Measurements from ENCODE around the gene CAPN5.

The CAPN5 gene

DNA sequence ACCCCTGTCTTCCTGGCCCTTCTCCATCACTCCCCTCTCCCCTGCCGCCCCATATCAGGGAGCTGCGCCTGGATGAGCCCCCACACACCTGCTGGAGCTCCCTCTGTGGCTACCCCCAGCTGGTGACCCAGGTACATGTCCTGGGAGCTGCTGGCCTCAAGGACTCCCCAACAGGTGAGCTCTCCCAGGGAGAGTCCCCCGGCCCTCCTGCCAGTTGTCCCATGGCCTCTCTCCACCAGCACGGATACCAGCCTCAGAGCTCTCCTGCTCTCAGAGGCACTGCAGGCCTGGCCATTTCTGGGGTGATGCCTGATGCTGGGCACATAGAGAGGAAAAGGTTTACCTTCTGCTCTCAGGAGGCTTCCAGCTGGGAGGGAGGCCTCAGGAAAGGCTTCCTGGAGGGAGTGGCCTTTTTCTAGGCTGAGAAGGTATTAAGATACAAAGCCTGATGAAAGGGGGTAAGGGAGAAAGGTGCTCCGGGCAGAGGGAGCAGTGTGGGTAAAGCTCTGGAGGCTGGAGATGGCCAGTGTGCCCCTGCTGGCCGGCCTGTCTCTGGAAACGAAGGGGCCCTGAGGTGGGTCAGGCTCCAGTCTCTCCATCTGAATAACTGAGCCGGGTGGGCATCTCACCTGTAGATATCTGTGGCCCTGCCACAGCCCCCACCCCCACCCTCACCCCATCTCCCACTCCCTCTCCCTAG, 55.3 kb downstream of the CAPN5 start:
- DNase-seq, result no peak

DNA sequence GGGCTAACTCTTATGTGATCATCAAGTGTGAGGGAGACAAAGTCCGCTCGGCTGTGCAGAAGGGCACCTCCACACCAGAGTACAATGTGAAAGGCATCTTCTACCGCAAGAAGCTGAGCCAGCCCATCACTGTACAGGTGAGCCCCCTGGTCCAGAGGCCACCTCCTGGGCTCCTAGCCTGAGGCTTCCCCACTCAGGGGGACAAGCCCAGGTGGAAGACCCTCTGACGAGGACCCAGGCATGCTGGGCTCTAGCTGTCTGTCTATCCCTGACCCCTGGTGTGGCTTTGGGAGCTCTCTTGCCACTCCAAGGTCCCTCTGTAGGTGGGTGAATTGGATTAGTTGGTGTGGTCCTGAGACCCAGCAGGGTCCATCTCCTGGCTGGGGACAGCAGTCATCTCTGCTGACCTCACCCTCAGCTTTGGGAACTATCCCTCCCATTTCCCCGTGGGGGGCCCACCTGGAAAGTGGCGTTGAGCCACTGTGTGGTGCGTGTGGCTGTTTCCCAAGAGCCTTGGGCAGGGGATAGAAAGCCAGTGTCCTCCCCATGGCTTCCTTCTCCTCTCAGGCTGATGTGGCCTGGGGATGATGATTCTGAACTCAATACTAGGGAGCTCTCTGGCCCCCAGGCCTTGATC, 55.9 kb downstream of the CAPN5 start:
- DNase-seq, result no peak

DNA sequence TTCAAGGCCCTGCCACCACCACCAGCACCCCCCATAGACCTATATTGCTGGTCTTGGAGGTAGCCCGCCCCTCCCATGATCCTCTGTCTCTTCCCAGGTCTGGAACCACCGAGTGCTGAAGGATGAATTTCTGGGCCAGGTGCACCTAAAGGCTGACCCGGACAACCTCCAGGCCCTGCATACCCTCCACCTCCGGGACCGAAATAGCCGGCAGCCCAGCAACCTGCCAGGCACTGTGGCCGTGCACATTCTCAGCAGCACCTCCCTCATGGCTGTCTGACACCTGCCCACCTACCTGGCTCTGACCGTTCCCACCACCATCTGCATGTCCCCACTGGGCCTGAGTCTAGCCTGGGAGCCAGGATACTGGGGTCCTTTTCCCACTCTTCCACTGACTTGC, 56.8 kb downstream of the CAPN5 start:
- no peak for DNase-seq

DNA sequence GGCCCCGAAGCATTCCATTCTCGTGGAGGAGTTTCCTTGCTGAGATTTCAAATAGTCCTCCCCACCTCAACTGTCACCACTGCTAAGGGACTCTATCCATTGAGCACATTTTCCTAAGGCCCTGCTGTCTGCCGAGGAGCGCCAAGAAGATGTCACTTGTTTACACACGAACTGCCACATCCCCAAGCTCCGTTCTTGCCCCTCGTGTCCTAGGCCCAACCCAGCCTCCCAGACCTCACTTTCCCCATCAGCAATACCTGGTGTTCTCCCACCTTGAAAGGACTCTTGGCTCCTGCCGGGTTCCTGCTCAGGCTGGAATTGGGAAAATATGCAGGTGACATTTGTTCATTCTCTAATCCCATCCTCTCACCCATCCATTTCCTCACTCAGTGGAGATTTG, 57.3 kb downstream of the CAPN5 start:
- no peak for DNase-seq

DNA sequence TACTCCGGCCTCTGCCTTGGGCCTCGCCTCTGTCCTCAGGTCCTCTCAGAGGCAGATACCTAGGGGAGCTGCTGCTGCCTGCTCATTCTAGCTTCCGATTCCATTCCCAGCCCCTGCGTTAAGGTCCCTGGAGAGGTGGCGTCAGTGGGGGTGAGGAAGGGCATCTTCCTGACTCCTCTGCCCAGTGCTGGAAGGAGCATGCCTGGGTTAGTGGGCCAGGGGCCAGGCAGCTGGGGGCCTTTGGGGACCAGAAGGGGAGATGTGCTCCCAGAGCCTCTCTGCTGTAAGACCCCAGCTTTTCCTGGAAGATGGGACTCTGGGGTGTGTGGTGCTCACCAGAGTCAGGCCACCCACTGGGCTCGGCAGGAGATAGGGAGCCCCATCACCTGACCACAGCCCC, 57.7 kb downstream of the CAPN5 start:
- DNase-seq, result no peak

DNA sequence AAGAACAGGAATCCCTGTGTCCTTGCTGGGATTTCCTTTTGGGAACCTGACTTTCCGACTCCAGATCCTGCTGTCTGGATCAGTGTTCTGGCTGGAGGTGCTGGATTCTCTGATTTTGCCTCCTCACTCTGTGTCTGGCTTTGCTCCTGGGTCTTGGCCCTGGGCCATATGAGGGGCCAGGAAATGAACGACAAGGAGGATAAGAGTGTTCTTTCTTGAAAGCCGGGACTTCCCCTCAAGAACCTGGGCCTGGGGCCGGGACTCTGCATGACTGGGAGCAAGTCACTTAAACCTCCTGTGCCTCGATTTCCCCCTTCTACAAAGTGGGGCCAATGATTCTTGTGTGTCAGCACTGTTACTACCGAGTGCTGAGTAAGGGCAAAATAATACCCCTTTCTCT, 58.4 kb downstream of the CAPN5 start:
- no peak for DNase-seq

DNA sequence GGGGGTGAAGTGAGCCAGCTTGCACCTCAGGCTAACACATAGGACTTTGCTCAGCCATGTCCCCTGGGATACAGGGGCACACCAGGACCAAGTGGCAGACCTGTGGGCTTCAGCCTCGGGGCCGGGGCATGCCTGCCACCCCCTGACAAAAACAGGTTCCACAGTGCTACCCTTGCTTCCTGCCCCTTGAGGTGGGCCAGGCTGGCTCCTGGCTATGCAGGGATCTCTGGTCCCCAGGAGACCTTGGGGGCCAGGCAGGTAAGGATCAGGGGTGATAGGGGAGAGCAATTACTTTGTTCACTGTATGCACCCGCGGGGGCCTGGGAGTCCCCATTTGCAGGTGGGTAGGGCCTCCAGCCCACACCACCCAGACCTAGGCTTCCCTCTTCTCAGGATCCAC, 58.9 kb downstream of the CAPN5 start:
- no peak for DNase-seq

DNA sequence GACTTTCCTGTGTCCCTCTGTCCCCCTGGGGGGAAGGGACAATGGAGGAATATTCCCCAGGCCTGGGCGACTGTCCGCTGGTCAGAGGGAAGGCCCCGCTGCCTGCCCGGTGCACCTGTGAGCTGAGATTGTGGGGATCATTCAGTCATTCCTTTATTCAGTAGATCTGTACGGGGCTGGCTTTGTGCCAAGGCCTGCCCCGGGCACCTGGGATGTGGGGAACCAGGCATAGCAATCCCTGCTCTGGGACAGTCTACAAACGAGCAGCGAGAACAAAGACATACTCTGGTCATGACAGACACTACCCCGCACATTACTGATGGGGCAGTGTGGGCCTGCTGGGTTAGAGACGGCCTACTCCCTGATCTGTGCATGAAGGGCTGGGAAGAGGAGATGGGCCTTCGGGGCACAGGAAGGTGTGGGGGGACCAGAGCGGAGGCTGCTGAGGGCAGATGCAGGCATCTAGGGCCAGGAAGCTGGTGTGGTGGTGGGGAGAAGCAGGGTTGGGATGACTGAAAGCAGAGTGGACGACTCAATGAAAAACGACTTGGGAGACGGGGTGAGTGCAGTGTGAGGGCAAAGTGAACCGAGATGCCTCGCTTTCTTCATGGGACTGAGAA, 59.5 kb downstream of the CAPN5 start:
- no peak for DNase-seq

DNA sequence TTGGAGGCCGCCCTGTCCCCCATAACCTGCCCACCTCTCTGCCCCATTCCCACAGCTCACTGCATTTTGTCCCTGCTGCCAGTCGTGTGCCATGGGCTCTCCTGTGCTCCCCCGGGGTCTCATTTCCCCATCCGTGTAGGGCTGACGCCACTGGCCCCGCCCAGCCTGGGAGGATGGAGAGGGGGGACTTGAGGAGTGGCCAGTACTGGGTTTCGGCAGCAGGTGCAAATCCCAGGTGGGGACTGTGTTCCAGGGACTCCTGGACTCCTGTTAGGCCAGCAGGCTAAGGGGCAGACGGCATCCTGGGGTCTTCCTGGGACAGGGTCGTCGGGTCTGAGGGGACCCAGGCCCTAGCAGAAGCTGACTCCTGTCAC, 60.1 kb downstream of the CAPN5 start:
- no peak for DNase-seq

DNA sequence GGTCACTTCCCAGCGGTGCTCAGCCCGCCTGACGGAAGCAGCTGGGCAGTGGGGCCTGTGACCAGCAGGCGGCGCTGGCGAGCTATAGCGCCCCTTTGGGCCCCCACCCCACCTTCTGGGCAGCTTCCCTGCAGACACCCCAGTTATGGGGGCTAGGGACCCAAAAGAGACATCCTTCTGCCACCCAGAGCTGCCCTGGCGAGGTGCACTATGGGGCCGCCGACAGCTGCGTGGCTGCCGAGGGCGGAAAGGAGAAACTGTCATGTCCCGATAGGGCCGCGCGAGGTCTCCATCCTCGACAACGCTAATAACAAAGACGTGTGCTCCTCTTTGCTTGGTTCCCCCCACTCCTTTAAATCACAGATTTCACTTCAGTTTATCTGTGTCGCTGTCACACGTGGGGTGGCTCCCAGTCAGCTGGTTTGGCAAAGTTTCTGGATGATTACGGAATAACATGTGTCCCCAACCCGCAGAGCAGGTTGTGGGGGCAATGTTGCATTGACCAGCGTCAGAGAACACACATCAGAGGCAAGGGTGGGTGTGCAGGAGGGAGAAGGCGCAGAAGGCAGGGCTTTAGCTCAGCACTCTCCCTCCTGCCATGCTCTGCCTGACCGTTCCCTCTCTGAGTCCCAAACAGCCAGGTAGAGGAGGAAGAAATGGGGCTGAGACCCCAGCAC, 60.6 kb downstream of the CAPN5 start:
- peak; percentile 33 for DNase-seq

DNA sequence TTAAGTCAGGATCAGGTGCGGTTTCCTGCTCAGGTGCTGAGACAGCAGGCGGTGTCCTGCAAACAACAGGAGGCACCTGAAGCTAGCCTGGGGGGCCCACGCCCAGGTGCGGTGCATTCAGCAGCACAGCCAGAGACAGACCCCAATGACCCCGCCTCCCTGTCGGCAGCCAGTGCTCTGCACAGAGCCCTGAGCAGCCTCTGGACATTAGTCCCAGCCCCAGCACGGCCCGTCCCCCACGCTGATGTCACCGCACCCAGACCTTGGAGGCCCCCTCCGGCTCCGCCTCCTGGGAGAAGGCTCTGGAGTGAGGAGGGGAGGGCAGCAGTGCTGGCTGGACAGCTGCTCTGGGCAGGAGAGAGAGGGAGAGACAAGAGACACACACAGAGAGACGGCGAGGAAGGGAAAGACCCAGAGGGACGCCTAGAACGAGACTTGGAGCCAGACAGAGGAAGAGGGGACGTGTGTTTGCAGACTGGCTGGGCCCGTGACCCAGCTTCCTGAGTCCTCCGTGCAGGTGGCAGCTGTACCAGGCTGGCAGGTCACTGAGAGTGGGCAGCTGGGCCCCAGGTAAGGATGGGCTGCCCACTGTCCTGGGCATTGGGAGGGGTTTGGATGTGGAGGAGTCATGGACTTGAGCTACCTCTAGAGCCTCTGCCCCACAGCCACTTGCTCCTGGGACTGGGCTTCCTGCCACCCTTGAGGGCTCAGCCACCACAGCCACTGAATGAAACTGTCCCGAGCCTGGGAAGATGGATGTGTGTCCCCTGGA, 61.3 kb downstream of the CAPN5 start, which contains the start of gene MYO7A:
Gene MYO7A (plus strand): TSS at position 327 of the 772 bp plus-strand sequence. CDS start 2,389 bp downstream, outside the sequence.
- no peak for DNase-seq

DNA sequence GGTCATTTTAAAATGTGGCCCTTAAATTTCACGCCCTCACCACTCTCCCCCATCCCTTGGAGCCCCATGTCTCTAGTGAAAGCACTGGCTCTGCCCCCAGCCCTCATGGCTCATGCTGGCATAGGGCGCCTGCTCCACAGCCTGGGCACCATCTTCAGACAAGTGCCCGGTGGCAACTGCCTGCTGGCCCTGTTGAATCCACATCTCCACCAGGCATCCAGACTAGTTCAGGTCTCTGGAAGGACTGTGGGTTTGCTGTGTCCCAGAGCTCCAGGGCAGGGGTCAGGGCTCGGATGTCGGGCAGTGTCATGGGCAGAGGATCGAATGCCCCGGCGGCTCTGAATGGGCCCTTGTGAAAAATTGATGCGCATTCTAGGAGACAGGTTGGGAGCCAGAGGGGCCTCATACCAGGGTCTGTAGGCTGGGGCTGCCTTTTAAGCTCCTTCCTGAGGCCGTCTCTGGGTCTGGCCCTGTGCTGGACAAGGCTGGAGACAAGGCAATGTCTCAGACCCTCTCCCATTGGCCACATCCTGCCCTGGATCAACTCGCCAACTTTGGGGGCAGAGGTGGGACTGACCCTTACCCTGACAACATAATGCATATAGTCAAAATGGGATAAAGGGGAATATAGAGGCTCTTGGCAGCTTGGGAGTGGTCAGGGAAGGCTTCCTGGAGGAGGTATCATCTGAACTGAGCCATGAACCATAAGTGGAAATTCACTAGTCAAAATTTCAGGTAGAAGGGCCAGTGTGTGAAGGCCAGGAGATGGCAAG, 62.5 kb downstream of the CAPN5 start:
- DNase-seq, result no peak

DNA sequence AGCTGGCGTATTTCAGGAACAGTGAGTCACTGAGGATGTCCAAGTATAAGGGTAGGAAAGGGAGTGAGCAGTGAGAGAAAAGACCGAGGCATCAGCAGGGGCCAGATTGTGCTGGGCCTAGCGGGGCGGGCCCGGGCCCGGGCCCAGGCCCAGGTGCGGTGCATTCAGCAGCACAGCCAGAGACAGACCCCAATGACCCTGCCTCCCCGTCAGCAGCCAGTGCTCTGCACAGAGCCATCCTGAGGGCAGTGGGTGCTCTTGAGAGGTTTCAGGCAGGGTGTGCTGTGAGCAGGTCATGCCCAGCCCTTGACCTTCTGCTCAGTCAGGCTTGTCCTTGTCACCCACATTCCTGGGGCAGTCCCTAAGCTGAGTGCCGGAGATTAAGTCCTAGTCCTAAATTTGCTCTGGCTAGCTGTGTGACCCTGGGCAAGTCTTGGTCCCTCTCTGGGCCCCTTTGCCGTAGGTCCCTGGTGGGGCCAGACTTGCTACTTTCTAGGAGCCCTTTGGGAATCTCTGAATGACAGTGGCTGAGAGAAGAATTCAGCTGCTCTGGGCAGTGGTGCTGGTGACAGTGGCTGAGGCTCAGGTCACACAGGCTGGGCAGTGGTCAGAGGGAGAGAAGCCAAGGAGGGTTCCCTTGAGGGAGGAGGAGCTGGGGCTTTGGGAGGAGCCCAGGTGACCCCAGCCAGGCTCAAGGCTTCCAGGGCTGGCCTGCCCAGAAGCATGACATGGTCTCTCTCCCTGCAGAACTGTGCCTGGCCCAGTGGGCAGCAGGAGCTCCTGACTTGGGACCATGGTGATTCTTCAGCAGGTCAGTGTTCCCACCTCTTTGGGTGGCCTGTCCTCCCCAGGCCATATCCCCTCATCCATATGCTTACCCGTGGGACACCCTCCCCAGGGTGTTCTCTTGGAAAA, 63.3 kb downstream of the CAPN5 start:
- DNase-seq, result no peak

DNA sequence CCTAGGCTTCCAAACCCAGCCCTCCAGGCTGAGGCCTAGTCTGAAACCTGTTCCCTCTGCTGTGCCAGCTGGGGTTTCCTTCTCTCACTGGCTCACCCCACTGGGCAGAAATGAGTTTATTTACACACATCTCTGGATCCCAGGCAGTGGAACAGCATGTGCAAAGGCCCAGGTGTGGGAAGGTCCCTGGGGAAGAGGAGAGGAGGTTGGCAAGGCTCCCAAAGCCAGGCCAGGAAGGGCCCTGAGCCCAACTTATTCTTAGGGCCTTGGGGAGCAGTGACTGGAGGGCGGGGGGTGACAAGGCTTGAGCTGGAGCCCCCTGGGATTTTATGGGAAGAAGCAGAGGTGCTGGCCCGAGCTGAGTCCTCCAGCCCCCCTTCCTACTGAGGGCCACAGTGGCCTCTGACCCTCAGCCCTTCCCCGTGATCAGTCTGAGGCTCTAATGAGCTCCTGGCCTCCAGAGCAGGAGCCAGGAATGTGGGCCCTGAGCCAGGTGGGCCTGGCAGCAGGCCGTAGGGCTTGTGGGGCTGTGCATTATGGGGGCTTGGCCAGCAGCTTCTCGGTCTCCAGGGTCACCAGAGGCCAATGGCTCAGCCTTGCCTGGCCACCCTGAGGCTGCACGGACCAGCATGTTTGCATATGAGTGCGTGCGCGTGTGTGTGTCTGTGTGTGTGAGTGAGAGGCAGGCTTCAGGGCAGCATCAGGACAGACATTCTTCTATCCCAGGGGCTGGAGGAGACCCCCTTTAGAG, 64.2 kb downstream of the CAPN5 start:
- no peak for DNase-seq

DNA sequence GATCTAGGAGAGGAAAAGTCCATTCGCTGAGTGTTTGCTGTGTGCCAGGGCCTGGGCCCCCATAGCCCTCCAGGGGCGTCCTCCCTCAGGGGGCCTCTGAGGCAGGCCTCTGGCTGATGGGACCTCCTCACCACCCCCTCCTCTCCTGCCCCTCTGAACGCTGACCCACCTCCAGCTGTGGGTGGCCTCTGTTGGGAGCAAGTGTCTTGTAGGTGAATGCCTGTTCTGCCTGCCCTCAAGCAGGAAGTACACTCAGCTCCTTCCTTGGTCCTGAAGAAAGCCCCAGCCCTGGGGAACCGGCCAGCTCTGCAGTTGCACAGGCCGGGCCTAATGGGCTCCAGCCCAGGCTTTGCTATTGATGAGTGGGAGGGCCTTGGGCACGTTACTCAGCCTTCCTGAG, 64.8 kb downstream of the CAPN5 start:
- DNase-seq, result no peak

DNA sequence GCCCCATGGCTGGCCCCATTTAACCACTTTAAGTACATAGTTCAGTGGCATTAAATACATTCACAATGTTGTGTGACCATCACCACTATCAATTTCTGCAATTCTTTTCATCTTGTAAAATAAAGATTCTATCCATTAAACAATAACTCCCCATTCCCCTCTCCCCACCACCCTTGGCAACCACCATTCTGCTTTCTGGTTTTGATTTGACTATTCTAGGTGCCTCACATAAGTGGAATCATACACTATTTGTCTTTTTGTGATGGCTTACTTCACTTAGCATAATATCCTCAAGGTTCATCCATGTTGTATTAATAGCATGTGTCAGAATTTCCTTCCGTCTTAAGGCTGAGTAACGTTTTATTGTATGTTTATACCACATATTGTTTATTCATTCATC, 68.3 kb downstream of the CAPN5 start:
- no peak for DNase-seq

DNA sequence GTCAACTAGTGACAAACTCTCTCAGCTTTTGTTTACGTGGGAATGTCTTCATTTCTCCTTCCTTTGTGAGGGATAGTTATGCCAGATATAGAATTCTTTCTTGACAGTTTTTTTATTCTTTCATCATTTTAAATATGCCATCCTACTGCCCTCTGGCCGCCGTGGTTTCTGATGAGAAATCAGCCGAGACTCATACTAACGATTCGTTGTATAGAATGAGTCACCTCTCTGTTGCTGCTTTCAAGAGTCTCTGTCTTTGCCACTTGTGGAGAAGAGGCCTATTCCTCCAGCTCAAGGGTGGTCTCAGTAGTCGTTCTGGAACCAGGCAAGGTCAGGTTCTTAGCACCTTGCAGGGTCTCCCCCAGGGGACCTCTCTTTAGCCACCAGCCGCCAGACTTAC, 69.3 kb downstream of the CAPN5 start:
- DNase-seq, result no peak

DNA sequence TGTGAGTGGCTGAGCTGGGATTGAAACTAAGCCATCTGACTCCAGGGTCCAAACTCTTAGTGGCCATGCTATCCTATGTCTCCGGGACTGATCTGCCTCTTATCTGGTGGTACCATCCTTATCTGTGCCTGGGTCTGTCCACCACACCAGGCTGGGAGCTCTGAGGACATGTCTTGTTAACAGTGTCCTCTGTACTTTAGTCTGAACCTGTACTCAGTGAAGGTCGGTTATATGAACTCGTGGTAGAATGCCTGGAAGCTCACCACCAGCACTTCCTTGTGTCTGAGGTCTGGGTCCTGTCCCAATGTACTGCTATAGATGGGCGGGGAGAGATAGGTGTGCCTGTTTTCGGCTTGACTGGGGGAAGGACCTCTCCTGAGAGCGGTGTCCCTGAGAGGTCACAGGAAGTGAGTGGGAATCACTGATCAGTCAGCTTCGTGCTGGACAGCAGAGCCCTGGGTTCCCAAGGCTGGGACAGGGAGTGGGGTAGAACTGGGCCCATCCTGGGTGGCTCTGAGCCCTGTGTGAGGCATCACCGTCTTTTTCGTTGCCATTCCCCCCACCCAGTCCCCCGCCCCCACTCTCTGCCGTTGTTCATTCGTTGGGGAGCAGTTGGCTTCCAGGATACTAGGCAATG, 70.1 kb downstream of the CAPN5 start:
- DNase-seq, result no peak

DNA sequence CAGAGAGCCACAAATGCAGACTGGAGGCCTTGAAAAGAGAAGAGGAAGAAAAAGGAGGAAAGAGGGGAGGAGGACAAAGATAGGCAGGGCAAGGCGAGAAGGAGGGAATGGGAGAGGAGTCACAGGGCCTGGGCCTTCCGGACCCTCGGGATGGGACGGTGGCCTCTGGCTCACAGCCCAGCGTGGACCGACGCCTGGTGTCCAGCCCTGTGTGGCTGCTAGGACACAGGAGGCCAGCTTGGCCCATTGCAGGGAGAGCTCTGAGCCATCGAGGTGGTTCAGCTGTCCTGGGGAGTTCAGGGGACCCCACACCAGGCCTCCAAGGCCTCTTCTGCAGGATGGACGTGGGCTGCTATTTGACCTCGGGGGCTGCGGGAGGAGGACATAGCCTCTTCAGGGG, 70.7 kb downstream of the CAPN5 start:
- no peak for DNase-seq

DNA sequence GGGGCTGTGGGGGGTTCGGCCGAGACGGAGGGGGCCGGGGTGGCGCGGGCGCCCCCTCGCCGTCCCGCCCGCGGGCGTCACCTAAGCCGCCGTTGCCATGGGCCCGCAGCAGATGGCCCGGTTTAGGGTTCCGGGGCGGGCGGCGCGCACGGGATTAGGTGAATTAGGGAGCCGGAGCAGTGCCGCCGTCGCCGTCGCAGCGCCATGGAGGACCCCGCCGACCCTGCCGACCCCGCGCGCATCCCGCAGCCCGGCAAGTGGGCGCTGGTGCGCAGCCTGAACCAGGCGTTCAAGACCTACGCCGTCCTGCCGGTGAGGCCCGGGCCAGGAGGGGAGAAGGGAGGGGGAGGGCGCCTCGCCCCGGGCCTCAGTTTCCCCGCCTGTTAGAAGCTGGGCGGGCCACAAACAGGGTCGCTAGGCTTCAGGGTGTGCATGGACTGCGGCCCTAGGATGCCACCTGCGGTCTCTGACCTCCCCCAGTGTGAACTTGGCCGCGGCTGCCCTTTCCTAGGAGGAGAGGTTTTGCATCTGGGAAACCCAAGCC, 71.4 kb downstream of the CAPN5 start:
- DNase-seq, result no peak
